Neutrophil (primary cell): ENCODE data around the gene SLC36A2.

ENCODE experiments used
- H3K27ac ChIP-seq: fragments of 200-600 bp; sonication (generic); 2 replicates; pipeline ENCODE4 v1.5.1; 2016; ENCODE audit warnings: mild to moderate bottlenecking, moderate library complexity
- H3K27me3 ChIP-seq: fragments of 200-600 bp; sonication (generic); 2 replicates; pipeline ENCODE4 v1.6.0; 2016; ENCODE audit warnings: mild to moderate bottlenecking
- H3K36me3 ChIP-seq: fragments of 200-600 bp; sonication (generic); 2 replicates; pipeline ENCODE4 v1.5.1; 2017
- H3K4me1 ChIP-seq, 2 experiments: fragments of 200-600 bp in 1 of 2; sonication (generic) in 1 of 2; 1 replicate in 1 of 2; 2 replicates in 1 of 2; pipeline versions ENCODE4 v1.5.1 to v1.6.1; 2013 to 2016; ENCODE audit warnings: low read depth in 1 of 2, low read length in 1 of 2, mild to moderate bottlenecking in 1 of 2, moderate library complexity in 1 of 2; ENCODE audit not compliant: control insufficient read depth in 1 of 2, insufficient read depth in 1 of 2
- H3K4me3 ChIP-seq, 2 experiments: fragments of 200-600 bp in 1 of 2; sonication (generic) in 1 of 2; 1 replicate in 1 of 2; 2 replicates in 1 of 2; pipeline ENCODE4 v1.5.1; 2013 to 2016; ENCODE audit warnings: low read depth in 1 of 2, low read length in 1 of 2, mild to moderate bottlenecking in 1 of 2, moderate library complexity in 1 of 2
- H3K9me3 ChIP-seq: fragments of 200-600 bp; sonication (generic); 2 replicates; pipeline ENCODE4 v1.5.1; 2016
- TF ChIP-seq, protein P1 (sequence below): fragments of 200-600 bp; sonication (generic); IDR thresholded peaks from 2 replicates; pipeline ENCODE4 v1.5.1; 2016; ENCODE audit warnings: antibody characterized with exemption

The SLC36A2 gene

DNA sequence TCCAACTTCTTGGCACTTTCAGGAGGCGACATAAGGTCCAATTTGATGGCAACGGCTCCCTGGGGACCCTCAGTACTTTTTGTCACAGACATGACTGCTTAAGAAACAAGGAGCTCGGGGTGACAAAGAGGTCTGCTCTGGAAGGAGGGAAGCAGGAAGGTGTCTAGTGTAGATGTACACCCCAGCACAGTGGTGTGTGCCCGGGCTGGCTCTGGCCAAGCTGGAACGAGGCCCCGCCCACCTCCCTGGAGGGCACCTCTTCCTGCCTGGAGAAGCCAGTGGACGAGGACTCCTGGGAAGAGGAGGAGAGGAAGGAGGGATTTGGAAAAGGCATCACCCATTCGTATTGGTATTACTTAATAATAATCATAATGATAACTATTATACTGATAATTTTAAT is at the start of gene SLC36A2:
Gene SLC36A2 (minus strand): TSS at position 191 of the 400 bp plus-strand sequence. CDS start 99 bp downstream, at position 92.
- TF ChIP-seq, protein P1, sequence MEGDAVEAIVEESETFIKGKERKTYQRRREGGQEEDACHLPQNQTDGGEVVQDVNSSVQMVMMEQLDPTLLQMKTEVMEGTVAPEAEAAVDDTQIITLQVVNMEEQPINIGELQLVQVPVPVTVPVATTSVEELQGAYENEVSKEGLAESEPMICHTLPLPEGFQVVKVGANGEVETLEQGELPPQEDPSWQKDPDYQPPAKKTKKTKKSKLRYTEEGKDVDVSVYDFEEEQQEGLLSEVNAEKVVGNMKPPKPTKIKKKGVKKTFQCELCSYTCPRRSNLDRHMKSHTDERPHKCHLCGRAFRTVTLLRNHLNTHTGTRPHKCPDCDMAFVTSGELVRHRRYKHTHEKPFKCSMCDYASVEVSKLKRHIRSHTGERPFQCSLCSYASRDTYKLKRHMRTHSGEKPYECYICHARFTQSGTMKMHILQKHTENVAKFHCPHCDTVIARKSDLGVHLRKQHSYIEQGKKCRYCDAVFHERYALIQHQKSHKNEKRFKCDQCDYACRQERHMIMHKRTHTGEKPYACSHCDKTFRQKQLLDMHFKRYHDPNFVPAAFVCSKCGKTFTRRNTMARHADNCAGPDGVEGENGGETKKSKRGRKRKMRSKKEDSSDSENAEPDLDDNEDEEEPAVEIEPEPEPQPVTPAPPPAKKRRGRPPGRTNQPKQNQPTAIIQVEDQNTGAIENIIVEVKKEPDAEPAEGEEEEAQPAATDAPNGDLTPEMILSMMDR = no peak
- H3K27ac ChIP-seq = no peak within 1 kb of the TSS
- no peaks in the 10 kb centered on the region for H3K9me3 ChIP-seq
- H3K36me3 ChIP-seq = no peaks in the 10 kb centered on the region
- no peaks in the 10 kb centered on the region for H3K4me1 ChIP-seq
- peaks cover 79% of the 10 kb centered on the region for H3K27me3 ChIP-seq
- H3K4me3 ChIP-seq = no peak within 1 kb of the TSS

DNA sequence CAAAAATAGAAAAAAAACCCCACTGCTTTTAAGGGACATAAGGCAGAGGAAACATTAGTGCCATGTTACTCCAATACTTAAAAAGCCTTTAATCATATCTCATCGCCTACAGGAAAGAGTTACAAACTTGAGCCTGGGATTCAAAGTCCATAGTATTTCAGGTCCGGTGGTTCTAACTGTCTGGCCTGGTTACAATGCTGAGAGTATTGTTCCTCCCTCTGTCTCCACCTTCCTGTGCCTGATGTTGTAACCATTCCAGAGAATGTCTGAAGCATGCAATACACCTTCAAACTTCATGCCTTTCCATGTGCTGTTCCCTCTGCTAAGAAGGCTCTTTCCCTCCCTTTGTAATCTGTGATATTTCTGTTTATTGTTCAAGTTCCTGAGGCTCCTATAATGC is 41.6 kb upstream of the SLC36A2 start:
- Histone ChIP-seq H3K4me3 (no peak overlapping the region), H3K36me3 (no peaks in the 10 kb centered on the region), H3K4me1 (no peaks in the 10 kb centered on the region), H3K9me3 (no peaks in the 10 kb centered on the region), H3K27ac (no peak overlapping the region), H3K27me3 (peaks cover 11% of the 10 kb centered on the region)
- TF ChIP-seq, protein P1 = no peak

DNA sequence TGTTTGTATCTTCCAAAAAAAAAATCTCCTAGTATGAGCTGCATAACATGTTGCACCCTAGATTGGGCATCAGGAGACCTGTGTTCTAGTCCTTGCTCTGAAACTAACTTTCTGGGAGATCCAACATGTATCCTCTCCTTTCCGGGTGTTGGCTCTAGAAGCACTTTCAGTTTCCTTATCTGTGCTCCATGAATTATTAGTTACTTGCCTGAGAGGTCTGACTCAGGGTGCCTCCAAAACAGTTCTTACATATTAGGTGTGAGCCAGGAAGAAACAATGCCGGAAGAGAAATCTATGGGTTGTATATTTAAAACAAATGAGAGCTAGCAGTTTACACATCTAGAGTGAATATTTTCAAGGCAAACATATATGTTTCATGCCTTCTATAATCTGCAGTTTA is 36.7 kb upstream of the SLC36A2 start:
- peaks cover 11% of the 10 kb centered on the region for H3K27me3 ChIP-seq
- no peaks in the 10 kb centered on the region for H3K36me3 ChIP-seq
- H3K9me3 ChIP-seq = no peaks in the 10 kb centered on the region
- H3K4me1 ChIP-seq = no peaks in the 10 kb centered on the region
- no peak overlapping the region for H3K4me3 ChIP-seq
- TF ChIP-seq, protein P1 = no peak
- no peak overlapping the region for H3K27ac ChIP-seq

DNA sequence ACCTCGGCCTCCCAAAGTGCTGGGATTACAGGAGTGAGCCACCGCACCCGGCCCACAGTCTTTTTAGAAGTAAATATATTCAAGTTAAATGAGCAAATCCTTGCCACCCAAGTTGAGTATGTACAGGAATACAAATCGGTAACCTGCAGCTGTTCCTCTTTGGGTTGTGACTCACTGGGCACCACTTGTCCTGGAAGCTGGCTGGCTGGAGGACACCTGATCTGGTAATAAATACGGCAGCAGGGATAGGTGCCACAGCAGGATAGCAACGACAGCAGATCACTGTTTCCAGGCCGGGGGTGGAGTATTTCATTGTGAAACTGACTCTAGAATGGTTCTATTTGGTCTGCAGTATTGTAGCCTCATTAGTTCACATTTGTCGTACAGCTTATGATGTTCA is 35.7 kb upstream of the SLC36A2 start:
- no peak overlapping the region for H3K4me3 ChIP-seq
- H3K36me3 ChIP-seq = no peaks in the 10 kb centered on the region
- H3K27me3 ChIP-seq = peaks cover 11% of the 10 kb centered on the region
- TF ChIP-seq, protein P1 = no peak
- no peaks in the 10 kb centered on the region for H3K4me1 ChIP-seq
- H3K9me3 ChIP-seq = no peaks in the 10 kb centered on the region
- no peak overlapping the region for H3K27ac ChIP-seq

DNA sequence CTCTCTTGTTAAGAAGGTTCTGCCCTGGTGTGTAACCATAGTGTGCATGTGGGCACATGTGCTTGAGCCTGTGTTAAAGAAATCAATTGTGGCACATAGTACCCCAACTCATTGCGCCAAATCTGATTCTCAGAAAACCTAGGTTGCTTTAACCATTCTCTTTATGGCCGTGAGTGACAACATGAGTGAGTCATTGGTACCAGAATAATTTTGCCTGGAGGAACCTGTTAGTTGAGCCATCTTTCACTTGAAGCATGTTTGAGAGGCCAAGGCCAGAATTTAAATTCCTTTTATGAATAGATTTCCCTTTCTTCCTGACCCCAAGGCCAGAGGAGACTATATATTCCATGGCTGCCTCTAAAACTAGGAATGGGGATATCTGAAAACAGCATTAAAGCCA is 35.2 kb upstream of the SLC36A2 start:
- TF ChIP-seq, protein P1 = no peak
- no peaks in the 10 kb centered on the region for H3K9me3 ChIP-seq
- no peaks in the 10 kb centered on the region for H3K4me1 ChIP-seq
- no peak overlapping the region for H3K4me3 ChIP-seq
- H3K36me3 ChIP-seq = no peaks in the 10 kb centered on the region
- H3K27me3 ChIP-seq = peaks cover 7% of the 10 kb centered on the region
- no peak overlapping the region for H3K27ac ChIP-seq

DNA sequence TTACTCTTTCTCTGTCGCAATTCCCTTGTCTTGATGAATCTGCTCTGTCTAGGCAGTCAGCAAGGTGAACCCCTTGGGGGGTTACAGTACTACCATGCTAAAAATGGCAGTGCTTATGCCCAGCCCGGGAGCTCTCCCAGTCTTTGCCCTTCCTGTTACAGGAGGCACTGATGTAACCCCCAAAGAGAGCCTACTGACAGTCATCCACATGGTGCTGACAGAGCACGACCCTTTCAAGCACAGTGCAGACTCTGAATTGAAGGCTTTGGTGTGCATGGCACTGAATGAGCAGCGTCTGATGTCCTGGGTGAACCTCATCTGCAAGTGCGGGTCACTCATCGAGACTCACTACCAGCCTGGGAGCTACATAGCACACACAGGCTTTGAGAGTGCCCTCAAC is 34.5 kb upstream of the SLC36A2 start:
- no peaks in the 10 kb centered on the region for H3K9me3 ChIP-seq
- H3K36me3 ChIP-seq = no peaks in the 10 kb centered on the region
- TF ChIP-seq, protein P1 = no peak
- H3K4me1 ChIP-seq = no peaks in the 10 kb centered on the region
- H3K4me3 ChIP-seq = no peak overlapping the region
- no peak overlapping the region for H3K27ac ChIP-seq
- H3K27me3 ChIP-seq = no peaks in the 10 kb centered on the region
